Measurements from ENCODE around the gene LSMEM2. TPM values are rescaled to one million over a fixed set of nuclear protein-coding genes. Genes with fewer than 3 reads are reported as not detected.

LSMEM2 gene
- total RNA-seq, 2 experiments from 2014 or later: 0.22 TPM; not detected in 1

DNA sequence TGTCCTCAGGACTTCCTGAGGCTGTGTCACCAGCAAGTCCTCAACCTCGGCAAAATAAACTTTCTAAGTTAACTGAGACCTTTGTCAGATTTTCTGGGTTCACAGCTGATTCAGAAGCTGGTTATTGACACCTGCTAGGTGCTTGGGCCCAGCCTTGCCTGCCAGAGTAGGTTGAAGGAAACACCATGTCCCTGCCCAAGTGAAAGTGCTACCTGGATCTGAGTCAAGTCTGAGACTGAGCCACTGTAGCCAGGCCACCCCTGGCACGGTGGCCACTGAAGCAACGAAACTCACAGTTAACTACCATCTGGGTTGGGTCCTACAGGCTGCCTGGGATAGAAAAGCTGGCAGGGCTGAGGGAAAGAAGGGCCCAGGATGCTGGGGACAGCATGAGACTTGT is 35.5 kb downstream of the LSMEM2 start:
- Histone ChIP-seq H3K9me3 (ENCODE audit: control insufficient read depth in 1 of 2, insufficient read depth in 1 of 2, low read length in 2 of 2) (no peaks in the 10 kb centered on the region), H3K27me3 (ENCODE audit: control insufficient read depth in 1 of 2, insufficient read depth in 2 of 2, low read length in 2 of 2) (no peaks in the 10 kb centered on the region), H3K4me1 (ENCODE audit: insufficient read depth, low read length) (peaks cover 37% of the 10 kb centered on the region), H3K27ac (ENCODE audit: low read depth in 1 of 2, low read length in 2 of 2) (no peak overlapping the region), H3K4me3 (ENCODE audit: low read length) (no peak overlapping the region), H3K36me3 (ENCODE audit: insufficient read depth, low read length) (no peaks in the 10 kb centered on the region)
- TF ChIP-seq, protein P1, sequence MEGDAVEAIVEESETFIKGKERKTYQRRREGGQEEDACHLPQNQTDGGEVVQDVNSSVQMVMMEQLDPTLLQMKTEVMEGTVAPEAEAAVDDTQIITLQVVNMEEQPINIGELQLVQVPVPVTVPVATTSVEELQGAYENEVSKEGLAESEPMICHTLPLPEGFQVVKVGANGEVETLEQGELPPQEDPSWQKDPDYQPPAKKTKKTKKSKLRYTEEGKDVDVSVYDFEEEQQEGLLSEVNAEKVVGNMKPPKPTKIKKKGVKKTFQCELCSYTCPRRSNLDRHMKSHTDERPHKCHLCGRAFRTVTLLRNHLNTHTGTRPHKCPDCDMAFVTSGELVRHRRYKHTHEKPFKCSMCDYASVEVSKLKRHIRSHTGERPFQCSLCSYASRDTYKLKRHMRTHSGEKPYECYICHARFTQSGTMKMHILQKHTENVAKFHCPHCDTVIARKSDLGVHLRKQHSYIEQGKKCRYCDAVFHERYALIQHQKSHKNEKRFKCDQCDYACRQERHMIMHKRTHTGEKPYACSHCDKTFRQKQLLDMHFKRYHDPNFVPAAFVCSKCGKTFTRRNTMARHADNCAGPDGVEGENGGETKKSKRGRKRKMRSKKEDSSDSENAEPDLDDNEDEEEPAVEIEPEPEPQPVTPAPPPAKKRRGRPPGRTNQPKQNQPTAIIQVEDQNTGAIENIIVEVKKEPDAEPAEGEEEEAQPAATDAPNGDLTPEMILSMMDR (IDR thresholded peaks at IDR 0.05): no peak
- Mint-ChIP-seq H3K36me3 (ENCODE audit: low read depth) (no peaks in the 10 kb centered on the region), H3K27me3 (no peaks in the 10 kb centered on the region), H3K27ac (no peak overlapping the region), H3K4me3 (no peak overlapping the region), H3K9me3 (no peaks in the 10 kb centered on the region), H3K4me1 (ENCODE audit: low read depth) (peaks cover 25% of the 10 kb centered on the region)
- CTCF ChIA-PET: interaction anchor here (1.3 kb wide), 1 partner anchor 10 kb away, joined by 3 read pairs; no protein-coding TSS in a partner anchor
- POLR2A ChIA-PET: interaction anchor here (0.9 to 1.5 kb wide), 2 partner anchors 10 to 119 kb away, joined by 3 read pairs; no protein-coding TSS in a partner anchor
- intact Hi-C loops (cut with DNase I, micrococcal nuclease): no loop called here
- ATAC-seq (ENCODE audit: poor library complexity) (no peak), DNase-seq (no peak)

GRCh38 chr3:50314816-50315215 is 35.9 kb downstream of the LSMEM2 start:
- POLR2A ChIA-PET: interaction anchor here (0.9 to 1.5 kb wide), 4 partner anchors 10 to 120 kb away, joined by 3 to 5 read pairs (median 3); partner anchors contain the start of genes HYAL3 and NAA80
- peak overlapping the region; percentile 69 for H3K27ac Mint-ChIP-seq

DNA sequence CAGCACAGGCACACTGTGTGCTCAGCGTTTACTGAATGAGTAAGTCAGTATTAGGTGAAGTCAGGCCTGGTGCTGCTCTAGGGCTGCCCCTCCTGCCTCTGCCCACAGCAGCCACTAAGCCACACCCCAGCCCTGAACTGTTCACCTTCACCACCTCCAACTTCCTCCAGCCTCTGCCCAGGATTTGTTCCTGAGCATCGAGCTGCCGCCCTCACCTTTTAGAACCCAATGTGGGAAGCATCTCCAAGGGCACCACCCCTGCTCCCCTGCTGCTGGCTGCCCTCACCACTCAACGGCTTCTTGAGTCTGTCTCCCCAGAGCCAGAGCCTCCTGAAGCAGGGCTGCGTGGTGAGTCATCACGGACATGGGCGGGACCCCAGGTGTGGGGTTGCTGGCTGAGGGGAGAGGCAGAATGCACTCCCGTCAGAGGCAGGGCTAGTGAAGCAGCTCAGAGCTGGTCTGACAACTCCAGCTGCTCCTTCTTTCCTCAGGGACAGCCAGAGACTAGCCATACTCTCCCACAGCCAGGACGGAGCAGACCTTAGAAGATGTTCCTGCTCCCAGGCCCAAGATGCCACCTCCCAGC is 37.9 kb downstream of the LSMEM2 start:
- CTCF ChIA-PET: interaction anchor here (2.2 kb wide), 1 partner anchor 8 kb away, joined by 7 read pairs; no protein-coding TSS in a partner anchor
- Histone ChIP-seq H3K4me3 (ENCODE audit: low read length) (peak overlapping the region; percentile 31), H3K27me3 (ENCODE audit: control insufficient read depth in 1 of 2, insufficient read depth in 2 of 2, low read length in 2 of 2) (no peaks in the 10 kb centered on the region), H3K27ac (ENCODE audit: low read depth in 1 of 2, low read length in 2 of 2) (peak overlapping the region in 1 of 2 donors; percentile 47), H3K36me3 (ENCODE audit: insufficient read depth, low read length) (no peaks in the 10 kb centered on the region), H3K4me1 (ENCODE audit: insufficient read depth, low read length) (peaks cover 57% of the 10 kb centered on the region), H3K9me3 (ENCODE audit: control insufficient read depth in 1 of 2, insufficient read depth in 1 of 2, low read length in 2 of 2) (no peaks in the 10 kb centered on the region)
- Mint-ChIP-seq H3K9me3 (no peaks in the 10 kb centered on the region), H3K27ac (peak overlapping the region; percentile 90), H3K27me3 (no peaks in the 10 kb centered on the region), H3K36me3 (ENCODE audit: low read depth) (no peaks in the 10 kb centered on the region), H3K4me1 (ENCODE audit: low read depth) (peaks cover 40% of the 10 kb centered on the region), H3K4me3 (peak overlapping the region; percentile 74)
- intact Hi-C loops (cut with DNase I, micrococcal nuclease): no loop called here
- POLR2A ChIA-PET: interaction anchor here (1.2 to 2.8 kb wide), 2 partner anchors 18 to 24 kb away, joined by 3 to 16 read pairs; partner anchors contain the start of genes HYAL3, IFRD2 and NAA80
- ATAC-seq (ENCODE audit: poor library complexity) (peak; percentile 71), DNase-seq (peak in 13 of 14 experiments; percentile 52 to 85 (median 67))
- TF ChIP-seq, protein P1 (IDR thresholded peaks at IDR 0.05): no peak

More at GRCh38 chr3:50314816-50315215, 35.9 kb downstream of the LSMEM2 start:
- CTCF ChIA-PET: interaction anchor here (1.5 to 2.2 kb wide), 2 partner anchors 10 to 120 kb away, joined by 5 to 7 read pairs; no protein-coding TSS in a partner anchor
- Mint-ChIP-seq H3K4me3 (no peak overlapping the region), H3K4me1 (ENCODE audit: low read depth) (peaks cover 30% of the 10 kb centered on the region), H3K36me3 (ENCODE audit: low read depth) (no peaks in the 10 kb centered on the region), H3K9me3 (no peaks in the 10 kb centered on the region), H3K27me3 (no peaks in the 10 kb centered on the region)
- Histone ChIP-seq H3K27ac (ENCODE audit: low read depth in 1 of 2, low read length in 2 of 2) (no peak overlapping the region), H3K27me3 (ENCODE audit: control insufficient read depth in 1 of 2, insufficient read depth in 2 of 2, low read length in 2 of 2) (no peaks in the 10 kb centered on the region), H3K36me3 (ENCODE audit: insufficient read depth, low read length) (no peaks in the 10 kb centered on the region), H3K4me1 (ENCODE audit: insufficient read depth, low read length) (peaks cover 42% of the 10 kb centered on the region), H3K9me3 (ENCODE audit: control insufficient read depth in 1 of 2, insufficient read depth in 1 of 2, low read length in 2 of 2) (no peaks in the 10 kb centered on the region), H3K4me3 (ENCODE audit: low read length) (no peak overlapping the region)
- DNase-seq (peak in 1 of 14 experiments; percentile 8), ATAC-seq (ENCODE audit: poor library complexity) (no peak)
- intact Hi-C loops (cut with DNase I, micrococcal nuclease): no loop called here
- TF ChIP-seq, protein P1 (IDR thresholded peaks at IDR 0.05): no peak

Measured in CD4-positive, alpha-beta T cell (primary cell).